Measurements from ENCODE around the gene SLAMF1.
"Not testable (repeated sequence)": the region's sequence is repeated elsewhere in the genome, so short reads cannot be mapped to it uniquely, and the experiment has no call there.

The SLAMF1 gene

GRCh38 chr1:160638540-160638857 lies 8.3 kb downstream of the SLAMF1 start:
- DNase-seq = no peak

- peak; percentile 27 for DNase-seq
Observed at GRCh38 chr1:160637821-160638539, 8.9 kb downstream of the SLAMF1 start.

GRCh38 chr1:160637065-160637464 lies 9.8 kb downstream of the SLAMF1 start:
- no peak for DNase-seq

- DNase-seq = no peak
Observed at GRCh38 chr1:160636547-160636946, 10.3 kb downstream of the SLAMF1 start.

- no peak for DNase-seq
Observed at GRCh38 chr1:160636076-160636475, 10.8 kb downstream of the SLAMF1 start.

GRCh38 chr1:160634543-160635491 lies 12.0 kb downstream of the SLAMF1 start:
- DNase-seq = no peak

GRCh38 chr1:160633330-160633903 lies 13.4 kb downstream of the SLAMF1 start:
- no peak for DNase-seq

GRCh38 chr1:160631983-160632625 lies 14.7 kb downstream of the SLAMF1 start:
- no peak for DNase-seq

- DNase-seq = no peak
Observed at GRCh38 chr1:160630523-160631451, 16.1 kb downstream of the SLAMF1 start.

GRCh38 chr1:160629286-160630210 lies 17.3 kb downstream of the SLAMF1 start:
- no peak for DNase-seq

- DNase-seq = no peak
Observed at GRCh38 chr1:160628799-160629263, 18.0 kb downstream of the SLAMF1 start.

GRCh38 chr1:160627677-160628289 lies 19.1 kb downstream of the SLAMF1 start:
- DNase-seq = not testable (repeated sequence)

- DNase-seq = no peak
Observed at GRCh38 chr1:160626509-160627342, 20.1 kb downstream of the SLAMF1 start.

GRCh38 chr1:160625725-160626498 lies 20.9 kb downstream of the SLAMF1 start:
- no peak for DNase-seq

GRCh38 chr1:160625321-160625720 lies 21.5 kb downstream of the SLAMF1 start:
- no peak for DNase-seq

GRCh38 chr1:160624464-160624863 lies 22.4 kb downstream of the SLAMF1 start:
- no peak for DNase-seq

- DNase-seq = no peak
Observed at GRCh38 chr1:160623862-160624261, 23.0 kb downstream of the SLAMF1 start.

GRCh38 chr1:160623227-160623633 lies 23.6 kb downstream of the SLAMF1 start:
- DNase-seq = no peak
